GM12872 (cell line): Measurements from ENCODE around the gene KCNC4.

ENCODE experiments used
- TF ChIP-seq, protein P1 (sequence below): IDR thresholded peaks from 3 replicates; pipeline ENCODE4 v1.5.1; 2011; ENCODE audit warnings: low read depth, mild to moderate bottlenecking, low read length, moderate library complexity; ENCODE audit not compliant: insufficient read depth

The KCNC4 gene

DNA sequence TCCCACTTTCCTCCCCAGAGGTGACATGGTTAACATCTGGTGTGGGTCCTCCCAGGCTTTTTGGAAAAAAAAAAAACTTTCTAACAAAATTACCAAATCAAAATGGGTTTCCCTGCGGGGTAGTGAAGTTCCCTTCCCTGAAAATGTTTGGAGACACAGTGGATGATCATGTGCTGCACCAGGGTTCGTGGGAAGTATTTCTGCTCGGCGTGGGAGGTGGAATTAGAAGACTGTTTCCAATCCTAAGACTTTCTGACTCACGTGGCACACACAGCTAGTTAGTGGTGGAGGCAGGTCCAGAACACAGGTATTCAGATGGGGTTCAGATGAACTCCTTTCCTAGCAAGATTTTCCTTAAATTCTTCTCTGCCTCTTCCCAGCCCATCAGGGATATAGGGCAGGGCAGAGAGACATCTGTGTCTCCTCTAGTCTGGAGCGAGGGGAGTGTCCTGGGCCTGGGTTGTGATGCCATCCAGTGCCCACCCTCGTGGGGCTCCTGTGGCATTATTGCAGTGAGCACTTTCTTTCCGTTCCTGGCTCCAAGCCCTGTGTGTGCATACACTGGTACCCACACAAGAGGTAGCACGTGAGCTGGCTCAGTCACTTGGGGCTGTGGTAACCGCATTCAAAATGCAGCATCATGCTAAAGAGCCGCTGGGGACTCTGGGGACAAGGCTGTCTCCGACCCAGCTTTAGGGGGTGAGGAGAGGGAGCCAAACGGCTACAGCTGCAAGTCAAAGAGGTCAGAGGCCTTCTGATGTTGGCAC lies 27.5 kb downstream of the KCNC4 start:
- TF ChIP-seq, protein P1, sequence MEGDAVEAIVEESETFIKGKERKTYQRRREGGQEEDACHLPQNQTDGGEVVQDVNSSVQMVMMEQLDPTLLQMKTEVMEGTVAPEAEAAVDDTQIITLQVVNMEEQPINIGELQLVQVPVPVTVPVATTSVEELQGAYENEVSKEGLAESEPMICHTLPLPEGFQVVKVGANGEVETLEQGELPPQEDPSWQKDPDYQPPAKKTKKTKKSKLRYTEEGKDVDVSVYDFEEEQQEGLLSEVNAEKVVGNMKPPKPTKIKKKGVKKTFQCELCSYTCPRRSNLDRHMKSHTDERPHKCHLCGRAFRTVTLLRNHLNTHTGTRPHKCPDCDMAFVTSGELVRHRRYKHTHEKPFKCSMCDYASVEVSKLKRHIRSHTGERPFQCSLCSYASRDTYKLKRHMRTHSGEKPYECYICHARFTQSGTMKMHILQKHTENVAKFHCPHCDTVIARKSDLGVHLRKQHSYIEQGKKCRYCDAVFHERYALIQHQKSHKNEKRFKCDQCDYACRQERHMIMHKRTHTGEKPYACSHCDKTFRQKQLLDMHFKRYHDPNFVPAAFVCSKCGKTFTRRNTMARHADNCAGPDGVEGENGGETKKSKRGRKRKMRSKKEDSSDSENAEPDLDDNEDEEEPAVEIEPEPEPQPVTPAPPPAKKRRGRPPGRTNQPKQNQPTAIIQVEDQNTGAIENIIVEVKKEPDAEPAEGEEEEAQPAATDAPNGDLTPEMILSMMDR = 0 out of 3 replicates have a peak, but pooled peaks have one; percentile 9

- TF ChIP-seq, protein P1 = no peak
Measured at GRCh38 chr1:110239441-110240430, 29.6 kb downstream of the KCNC4 start.

DNA sequence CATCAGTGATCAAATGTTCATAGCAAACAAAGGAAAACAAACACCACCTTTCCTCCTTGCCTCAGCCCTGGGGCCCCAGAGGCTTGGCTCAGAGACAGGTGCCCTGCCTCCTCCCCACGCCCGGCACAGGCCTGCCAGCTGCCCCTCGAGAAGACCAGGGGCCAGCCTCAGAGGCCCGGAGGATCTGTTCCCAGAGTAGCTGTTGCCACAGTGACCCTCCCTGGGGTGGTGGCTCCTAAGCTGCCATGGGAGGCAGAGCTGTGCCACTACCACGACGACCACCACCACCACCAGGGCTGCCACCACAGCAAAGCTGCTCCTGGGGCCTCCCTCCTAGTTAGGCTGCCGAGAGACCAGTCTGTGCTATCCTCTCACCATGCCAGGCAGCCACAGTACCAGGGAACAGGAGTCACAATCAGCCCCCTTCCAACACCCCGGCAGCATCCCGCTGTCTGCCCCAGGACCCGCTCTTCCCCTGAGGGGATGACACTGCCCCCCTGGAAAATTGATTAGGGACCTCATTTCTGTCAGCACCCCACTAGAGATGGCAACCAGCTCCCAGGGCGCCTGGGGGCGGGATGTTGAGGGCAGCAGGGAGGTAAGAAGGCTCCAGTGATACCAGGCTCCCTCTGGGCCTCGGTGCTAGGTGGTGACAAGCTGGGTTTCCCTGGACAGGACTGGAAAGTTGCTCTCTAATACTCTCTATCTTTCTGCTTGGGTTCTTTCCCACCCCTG lies 30.5 kb downstream of the KCNC4 start:
- TF ChIP-seq, protein P1 = no peak

GRCh38 chr1:110241516-110241915 lies 31.4 kb downstream of the KCNC4 start:
- TF ChIP-seq, protein P1 = no peak

DNA sequence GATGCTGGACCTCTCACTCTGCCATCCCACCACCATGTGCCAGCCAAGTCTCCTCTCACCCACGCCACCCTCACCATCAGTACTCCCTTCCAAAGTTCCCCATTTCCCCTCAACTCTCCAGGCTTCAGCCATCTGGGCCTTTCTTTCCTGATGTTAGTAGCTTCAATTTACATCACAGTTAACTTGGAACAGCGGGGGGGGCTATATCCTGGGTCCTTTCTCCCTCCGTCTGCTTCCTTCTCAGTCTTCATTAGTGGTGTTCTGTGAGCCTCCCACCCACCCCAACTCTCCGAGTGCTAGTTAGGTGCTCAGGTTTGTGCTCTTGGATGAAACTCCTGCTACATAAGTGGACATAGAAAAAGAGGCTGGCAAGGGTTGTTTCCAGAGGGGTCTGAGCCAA lies 31.9 kb downstream of the KCNC4 start:
- TF ChIP-seq, protein P1 = no peak

GRCh38 chr1:110242731-110243130 lies 32.6 kb downstream of the KCNC4 start:
- TF ChIP-seq, protein P1 = no peak
